GM23248 (cell line): ENCODE results near the gene PDZRN4. TPM values are rescaled to one million over a fixed set of nuclear protein-coding genes. Genes with fewer than 3 reads are reported as not detected.

Experiments
- DNase-seq: peaks from one replicate; pipeline ENCODE4 v3.0.0-alpha.2; 2015
- H2AFZ ChIP-seq: fragments of 200-600 bp; sonication (generic); 2 replicates; pipeline ENCODE4 v1.6.1; 2016; ENCODE audit warnings: antibody characterized with exemption
- H3F3A ChIP-seq: fragments of 200-600 bp; sonication (generic); 2 replicates; pipeline ENCODE4 v1.6.1; 2016; ENCODE audit warnings: mild to moderate bottlenecking, antibody characterized with exemption, mixed run types; ENCODE audit not compliant: insufficient read depth
- H3K27ac ChIP-seq: fragments of 200-600 bp; sonication (generic); 2 replicates; pipeline ENCODE4 v1.5.1; 2016; ENCODE audit warnings: mild to moderate bottlenecking
- H3K27me3 ChIP-seq: fragments of 200-600 bp; sonication (generic); replicated peaks from 2 replicates; pipeline ENCODE4 v1.6.1; 2016; ENCODE audit warnings: mild to moderate bottlenecking; ENCODE audit not compliant: insufficient read depth
- H3K36me3 ChIP-seq: fragments of 200-600 bp; sonication (generic); 2 replicates; pipeline ENCODE4 v1.6.1; 2016; ENCODE audit warnings: low read depth, mild to moderate bottlenecking
- H3K4me1 ChIP-seq: fragments of 200-600 bp; sonication (generic); 2 replicates; pipeline ENCODE4 v1.6.1; 2016; ENCODE audit warnings: mild to moderate bottlenecking; ENCODE audit not compliant: insufficient read depth
- H3K4me2 ChIP-seq: fragments of 200-600 bp; sonication (generic); one replicate; pipeline ENCODE4 v1.6.1; 2016; ENCODE audit warnings: mild to moderate bottlenecking; ENCODE audit not compliant: unreplicated experiment
- H3K4me3 ChIP-seq: fragments of 200-600 bp; sonication (generic); 2 replicates; pipeline ENCODE4 v1.5.1; 2016; ENCODE audit warnings: mild to moderate bottlenecking
- H3K79me2 ChIP-seq: fragments of 200-600 bp; sonication (generic); 2 replicates; pipeline ENCODE4 v1.6.1; 2016; ENCODE audit warnings: mild to moderate bottlenecking; ENCODE audit not compliant: insufficient read depth
- H3K9ac ChIP-seq: fragments of 200-600 bp; sonication (generic); 2 replicates; pipeline ENCODE4 v1.6.1; 2016; ENCODE audit warnings: mild to moderate bottlenecking
- H3K9me2 ChIP-seq: fragments of 200-600 bp; sonication (generic); 2 replicates; pipeline ENCODE4 v1.6.1; 2016; ENCODE audit warnings: mixed run types, mild to moderate bottlenecking, moderate library complexity; ENCODE audit not compliant: insufficient read depth
- H3K9me3 ChIP-seq: fragments of 200-600 bp; sonication (generic); one replicate; pipeline ENCODE4 v1.6.1; 2017; ENCODE audit warnings: low read depth
- H4K20me1 ChIP-seq: fragments of 200-600 bp; sonication (generic); 2 replicates; pipeline ENCODE4 v1.6.0; 2016; ENCODE audit not compliant: insufficient read depth
- EZH2 ChIP-seq: fragments of 200-600 bp; sonication (generic); IDR thresholded peaks from 2 replicates; pipeline ENCODE4 v1.6.1; 2018; ENCODE audit warnings: antibody characterized with exemption, mild to moderate bottlenecking; ENCODE audit not compliant: insufficient read depth, poor library complexity, severe bottlenecking
- EZH2phosphoT487 ChIP-seq: fragments of 200-600 bp; sonication (generic); IDR thresholded peaks from 2 replicates; pipeline ENCODE4 v1.6.1; 2018; ENCODE audit warnings: antibody characterized with exemption, moderate library complexity, mild to moderate bottlenecking, low read depth; ENCODE audit not compliant: insufficient read depth
- WGBS, 2 experiments: methylation state at CpG; one replicate each; pipeline ENCODE4 v1.1.6; 2015 to 2017; ENCODE audit warnings: low lambda C conversion rate in 2 of 2, low coverage in 1 of 2; ENCODE audit errors: missing lambda C conversion rate in 2 of 2; 5-methylcytosine and 5-hydroxymethylcytosine counted together
- in situ Hi-C: fragments of 300-500 bp; cut with MboI; formaldehyde crosslinking; loops from 2 replicates; pipeline ENCODE4 v1.15.0; 2020
- polyA plus RNA-seq: library from polyadenylated mRNA; unstranded; fragments of >200 nt; fragmentation: Nextera tagmentation; extraction: Ambion mirVana; gene quantifications from 2 replicates; pipeline ENCODE4 v1.2.1, GENCODE V29; 2016
- total RNA-seq: library from RNA; depleted of rRNA; stranded (reverse); fragments of >200 nt; shearing (Covaris generic); gene quantifications from 2 replicates; pipeline ENCODE4 v1.2.3, GENCODE V29; 2014

Gene PDZRN4
- total and polyA plus RNA-seq, 2 experiments from 2014 or later: not detected

- H3K4me3 ChIP-seq: no peak overlapping the region
- H3K9me3 ChIP-seq: no peaks in the 10 kb centered on the region
- no peaks in the 10 kb centered on the region for H3K4me1 ChIP-seq
- no peaks in the 10 kb centered on the region for H3F3A ChIP-seq
- 10% methylated on average over 1 of the region's 1 CpG for WGBS, 2 experiments
- no peaks in the 10 kb centered on the region for H3K27me3 ChIP-seq
- no peak for DNase-seq
- no peak overlapping the region for H3K4me2 ChIP-seq
- H3K79me2 ChIP-seq: no peaks in the 10 kb centered on the region
- H3K36me3 ChIP-seq: no peaks in the 10 kb centered on the region
- H3K27ac ChIP-seq: no peak overlapping the region
- no peaks in the 10 kb centered on the region for H3K9me2 ChIP-seq
- H2AFZ ChIP-seq: no peak overlapping the region
- H3K9ac ChIP-seq: no peak overlapping the region
- no peak for TF ChIP-seq EZH2
- TF ChIP-seq EZH2phosphoT487: no peak
- in situ Hi-C loops: no loop called here
- no peaks in the 10 kb centered on the region for H4K20me1 ChIP-seq
These were observed 285.9 kb downstream of the PDZRN4 start for GRCh38 chr12:41474001-41474400.

DNA sequence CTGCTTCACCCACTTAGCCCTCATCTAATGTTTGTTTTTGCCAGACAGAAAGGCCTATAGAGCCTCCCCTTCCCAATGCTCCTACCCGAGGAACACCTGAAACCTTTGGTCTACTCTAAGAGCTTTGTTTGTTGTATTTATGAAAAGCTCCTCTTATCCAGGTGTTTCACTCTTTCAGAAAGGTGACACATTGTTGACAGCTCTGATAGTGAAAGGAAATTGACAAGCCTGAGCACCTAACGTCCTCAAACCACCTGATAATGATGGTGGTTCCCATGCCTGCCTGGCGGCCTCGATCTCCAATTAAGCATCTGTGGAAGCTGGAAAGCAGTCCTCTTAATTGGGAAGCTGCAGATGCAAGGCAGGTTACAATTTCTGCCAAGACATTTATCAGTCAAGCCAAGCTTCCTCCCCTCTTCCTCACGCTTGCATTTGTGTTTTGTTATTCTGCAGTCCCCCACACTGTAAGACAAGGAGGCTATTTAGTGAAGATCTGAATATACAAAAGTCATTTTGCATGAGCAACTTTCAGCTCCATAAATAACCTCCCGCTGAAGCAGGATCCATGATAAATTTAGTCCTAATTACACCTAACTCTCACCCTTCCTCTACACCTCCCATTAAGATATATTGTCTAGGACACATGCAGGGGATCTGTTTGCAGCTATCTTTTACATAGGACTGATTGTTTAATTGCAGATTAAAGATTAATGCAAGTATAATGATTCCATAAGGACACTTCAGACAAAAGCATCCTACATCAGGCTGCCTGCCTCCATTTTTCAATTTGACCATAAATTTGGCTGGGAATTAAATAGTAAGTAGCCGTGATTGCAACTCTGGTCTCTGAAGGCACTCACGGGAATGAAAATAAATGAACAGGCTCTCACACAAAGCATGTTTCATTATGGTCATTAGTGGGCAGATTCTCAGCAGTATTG lies 288.6 kb downstream of the PDZRN4 start:
- no peaks in the 10 kb centered on the region for H3K27me3 ChIP-seq
- H3K36me3 ChIP-seq: no peaks in the 10 kb centered on the region
- no peak overlapping the region for H3K27ac ChIP-seq
- H3K9ac ChIP-seq: no peak overlapping the region
- no peaks in the 10 kb centered on the region for H3K4me1 ChIP-seq
- no peaks in the 10 kb centered on the region for H3K9me2 ChIP-seq
- H3K9me3 ChIP-seq: no peaks in the 10 kb centered on the region
- H3K4me2 ChIP-seq: no peak overlapping the region
- H3F3A ChIP-seq: no peaks in the 10 kb centered on the region
- H2AFZ ChIP-seq: no peak overlapping the region
- no peak for DNase-seq
- no peaks in the 10 kb centered on the region for H4K20me1 ChIP-seq
- 44 to 54% methylated on average over 8 of the region's 8 CpGs for WGBS, 2 experiments
- H3K4me3 ChIP-seq: no peak overlapping the region
- no peaks in the 10 kb centered on the region for H3K79me2 ChIP-seq
- in situ Hi-C loops: no loop called here
- TF ChIP-seq EZH2 (no peak), EZH2phosphoT487 (no peak)

- Histone ChIP-seq H3K27ac (no peak overlapping the region), H3K36me3 (no peaks in the 10 kb centered on the region), H3F3A (no peaks in the 10 kb centered on the region), H3K79me2 (no peaks in the 10 kb centered on the region), H2AFZ (no peak overlapping the region), H3K9me3 (no peaks in the 10 kb centered on the region), H4K20me1 (no peaks in the 10 kb centered on the region), H3K4me3 (no peak overlapping the region), H3K9me2 (no peaks in the 10 kb centered on the region), H3K27me3 (no peaks in the 10 kb centered on the region), H3K4me1 (no peaks in the 10 kb centered on the region), H3K4me2 (no peak overlapping the region), H3K9ac (no peak overlapping the region)
- 8 to 13% methylated on average over 2 of the region's 2 CpGs for WGBS, 2 experiments
- no peak for DNase-seq
- in situ Hi-C loops: no loop called here
- no peak for TF ChIP-seq EZH2
- TF ChIP-seq EZH2phosphoT487: no peak
These were observed 291.3 kb downstream of the PDZRN4 start for GRCh38 chr12:41479426-41479825.

GRCh38 chr12:41485203-41485602 lies 297.1 kb downstream of the PDZRN4 start:
- TF ChIP-seq EZH2phosphoT487 (no peak), EZH2 (no peak)
- Histone ChIP-seq H3K27ac (no peak overlapping the region), H3K4me3 (no peak overlapping the region), H4K20me1 (no peaks in the 10 kb centered on the region), H3K4me2 (no peak overlapping the region), H3K36me3 (no peaks in the 10 kb centered on the region), H3K4me1 (no peaks in the 10 kb centered on the region; the same call in 1 of the 2 replicates), H3F3A (no peaks in the 10 kb centered on the region), H3K27me3 (no peaks in the 10 kb centered on the region), H2AFZ (no peak overlapping the region), H3K9ac (no peak overlapping the region), H3K9me2 (0 out of 2 replicates have a peak, but pooled peaks cover 3% of the 10 kb centered on the region), H3K9me3 (no peaks in the 10 kb centered on the region), H3K79me2 (no peaks in the 10 kb centered on the region)
- in situ Hi-C loops: no loop called here
- no peak for DNase-seq
- WGBS, 2 experiments: 77% methylated on average over 5 of the region's 5 CpGs
